Ammon's horn (tissue), 1 donor: ENCODE measurements around the gene COL4A5.
"Not testable (repeated sequence)": the region's sequence is repeated elsewhere in the genome, so short reads cannot be mapped to it uniquely, and the experiment has no call there.

Source experiments
- DNase-seq: peaks from one replicate; pipeline ENCODE4 v3.0.0-alpha.2; 2016; ENCODE audit warnings: low spot score

The COL4A5 gene

GRCh38 chrX:108456971-108457477 lies 17.4 kb downstream of the COL4A5 start:
- no peak for DNase-seq

GRCh38 chrX:108464604-108465003 lies 25.0 kb downstream of the COL4A5 start:
- no peak for DNase-seq

GRCh38 chrX:108468486-108468885 lies 28.8 kb downstream of the COL4A5 start:
- DNase-seq, result no peak

GRCh38 chrX:108473979-108474378 lies 34.3 kb downstream of the COL4A5 start:
- DNase-seq, result no peak

GRCh38 chrX:108481528-108481927 lies 41.9 kb downstream of the COL4A5 start:
- DNase-seq, result not testable (repeated sequence)

GRCh38 chrX:108484251-108484650 lies 44.6 kb downstream of the COL4A5 start:
- no peak for DNase-seq

- no peak for DNase-seq
These were observed 46.3 kb downstream of the COL4A5 start for GRCh38 chrX:108485960-108486359.

- DNase-seq, result no peak
These were observed 54.9 kb downstream of the COL4A5 start for GRCh38 chrX:108494406-108495090.

GRCh38 chrX:108511721-108512120 lies 72.1 kb downstream of the COL4A5 start:
- DNase-seq, result no peak

GRCh38 chrX:108516184-108516583 lies 76.5 kb downstream of the COL4A5 start:
- no peak for DNase-seq

- no peak for DNase-seq
These were observed 88.1 kb downstream of the COL4A5 start for GRCh38 chrX:108527724-108528123.

- peak; percentile 17 for DNase-seq
These were observed 97.4 kb downstream of the COL4A5 start for GRCh38 chrX:108537005-108537404.

GRCh38 chrX:108541286-108541685 lies 101.6 kb downstream of the COL4A5 start:
- no peak for DNase-seq

GRCh38 chrX:108557580-108557979 lies 117.9 kb downstream of the COL4A5 start:
- DNase-seq, result no peak

- no peak for DNase-seq
These were observed 118.6 kb downstream of the COL4A5 start for GRCh38 chrX:108558217-108558616.

GRCh38 chrX:108573136-108573535 lies 133.5 kb downstream of the COL4A5 start:
- no peak for DNase-seq

GRCh38 chrX:108582151-108582550 lies 142.5 kb downstream of the COL4A5 start:
- DNase-seq, result peak; percentile 78

GRCh38 chrX:108584617-108585211 lies 145.1 kb downstream of the COL4A5 start:
- peak; percentile 50 for DNase-seq

- DNase-seq, result no peak
These were observed 150.9 kb downstream of the COL4A5 start for GRCh38 chrX:108590496-108590895.

GRCh38 chrX:108601276-108601675 lies 161.6 kb downstream of the COL4A5 start:
- DNase-seq, result no peak

- DNase-seq, result no peak
These were observed 170.5 kb downstream of the COL4A5 start for GRCh38 chrX:108610141-108610540.

- DNase-seq, result no peak
These were observed 175.0 kb downstream of the COL4A5 start for GRCh38 chrX:108614616-108615015.

GRCh38 chrX:108640817-108641216 lies 201.2 kb downstream of the COL4A5 start:
- no peak for DNase-seq
